ENCODE results near the gene RYR1.
"Not testable (repeated sequence)": the region's sequence is repeated elsewhere in the genome, so short reads cannot be mapped to it uniquely, and the experiment has no call there.

Gene RYR1

GRCh38 chr19:38490861-38491260 lies 57.4 kb downstream of the RYR1 start:
- no peak for DNase-seq (ENCODE audit: low spot score)

GRCh38 chr19:38492181-38492813 lies 58.8 kb downstream of the RYR1 start:
- no peak for DNase-seq (ENCODE audit: low spot score)

- DNase-seq (ENCODE audit: low spot score) = no peak
Measured at GRCh38 chr19:38494379-38494778, 60.9 kb downstream of the RYR1 start.

- not testable (repeated sequence) for DNase-seq (ENCODE audit: low spot score)
Measured at GRCh38 chr19:38495375-38495774, 61.9 kb downstream of the RYR1 start.

- no peak for DNase-seq (ENCODE audit: low spot score)
Measured at GRCh38 chr19:38496116-38496515, 62.6 kb downstream of the RYR1 start.

GRCh38 chr19:38496603-38497487 lies 63.4 kb downstream of the RYR1 start:
- no peak for DNase-seq (ENCODE audit: low spot score)

- DNase-seq (ENCODE audit: low spot score) = no peak
Measured at GRCh38 chr19:38497907-38498306, 64.4 kb downstream of the RYR1 start.

- no peak for DNase-seq (ENCODE audit: low spot score)
Measured at GRCh38 chr19:38499532-38499931, 66.0 kb downstream of the RYR1 start.

- no peak for DNase-seq (ENCODE audit: low spot score)
Measured at GRCh38 chr19:38500450-38500849, 67.0 kb downstream of the RYR1 start.

GRCh38 chr19:38502410-38503076 lies 69.1 kb downstream of the RYR1 start:
- no peak for DNase-seq (ENCODE audit: low spot score)

GRCh38 chr19:38503077-38503410 lies 69.6 kb downstream of the RYR1 start:
- no peak for DNase-seq (ENCODE audit: low spot score)

GRCh38 chr19:38505958-38506357 lies 72.5 kb downstream of the RYR1 start:
- DNase-seq (ENCODE audit: low spot score) = no peak

GRCh38 chr19:38506375-38506722 lies 72.9 kb downstream of the RYR1 start:
- DNase-seq (ENCODE audit: low spot score) = no peak

- DNase-seq (ENCODE audit: low spot score) = peak; percentile 99
Measured at GRCh38 chr19:38506723-38507550, 73.4 kb downstream of the RYR1 start.

- no peak for DNase-seq (ENCODE audit: low spot score)
Measured at GRCh38 chr19:38507551-38508127, 74.1 kb downstream of the RYR1 start.

- DNase-seq (ENCODE audit: low spot score) = no peak
Measured at GRCh38 chr19:38508507-38508906, 75.0 kb downstream of the RYR1 start.

GRCh38 chr19:38509027-38509426 lies 75.5 kb downstream of the RYR1 start:
- no peak for DNase-seq (ENCODE audit: low spot score)

GRCh38 chr19:38511074-38511708 lies 77.7 kb downstream of the RYR1 start:
- DNase-seq (ENCODE audit: low spot score) = no peak

GRCh38 chr19:38512277-38512676 lies 78.8 kb downstream of the RYR1 start:
- DNase-seq (ENCODE audit: low spot score) = no peak

- not testable (repeated sequence) for DNase-seq (ENCODE audit: low spot score)
Measured at GRCh38 chr19:38513156-38513555, 79.7 kb downstream of the RYR1 start.

- no peak for DNase-seq (ENCODE audit: low spot score)
Measured at GRCh38 chr19:38513762-38514167, 80.3 kb downstream of the RYR1 start.
